Skeletal muscle tissue (tissue), 4 donors: ENCODE results near the gene EXOC2. TPM values are rescaled to one million over a fixed set of nuclear protein-coding genes. Genes with fewer than 3 reads are reported as not detected.

ENCODE experiments used
- H3K27ac ChIP-seq: one replicate; pipeline ENCODE4 v1.7.0; 2013; ENCODE audit warnings: mild to moderate bottlenecking, low read depth, low read length, inconsistent platforms
- H3K27me3 ChIP-seq, 3 donors: one replicate each; pipeline ENCODE4 v1.7.0; 2013; ENCODE audit warnings: low read length in 3 of 3; ENCODE audit not compliant: control insufficient read depth in 3 of 3, insufficient read depth in 3 of 3
- H3K36me3 ChIP-seq, 3 donors: one replicate each; pipeline ENCODE4 v1.7.0; 2013; ENCODE audit warnings: low read length in 3 of 3; ENCODE audit not compliant: control insufficient read depth in 3 of 3, insufficient read depth in 3 of 3
- H3K4me1 ChIP-seq, 3 donors: one replicate each; pipeline ENCODE4 v1.7.0; 2013; ENCODE audit warnings: low read length in 3 of 3, mild to moderate bottlenecking in 3 of 3; ENCODE audit not compliant: control insufficient read depth in 3 of 3, insufficient read depth in 3 of 3
- H3K4me3 ChIP-seq, 3 donors: one replicate each; pipeline ENCODE4 v1.7.0; 2013; ENCODE audit warnings: low read length in 3 of 3
- H3K9ac ChIP-seq, 3 donors: one replicate each; pipeline ENCODE4 v1.7.0; 2013; ENCODE audit warnings: low read length in 3 of 3, mild to moderate bottlenecking in 3 of 3, moderate library complexity in 2 of 3, low read depth in 1 of 3
- H3K9me3 ChIP-seq, 3 donors: one replicate each; pipeline ENCODE4 v1.7.0; 2013; ENCODE audit warnings: low read length in 3 of 3; ENCODE audit not compliant: control insufficient read depth in 3 of 3
- total RNA-seq: library from RNA; depleted of rRNA; stranded (reverse); fragments of >200 nt; gene quantifications from one replicate; pipeline ENCODE4 v1.2.3, GENCODE V29; 2014
- donor health status: Osteomylitis.

Gene EXOC2
- total RNA-seq, 1 donor from 2014 or later, result 26.6 TPM

DNA sequence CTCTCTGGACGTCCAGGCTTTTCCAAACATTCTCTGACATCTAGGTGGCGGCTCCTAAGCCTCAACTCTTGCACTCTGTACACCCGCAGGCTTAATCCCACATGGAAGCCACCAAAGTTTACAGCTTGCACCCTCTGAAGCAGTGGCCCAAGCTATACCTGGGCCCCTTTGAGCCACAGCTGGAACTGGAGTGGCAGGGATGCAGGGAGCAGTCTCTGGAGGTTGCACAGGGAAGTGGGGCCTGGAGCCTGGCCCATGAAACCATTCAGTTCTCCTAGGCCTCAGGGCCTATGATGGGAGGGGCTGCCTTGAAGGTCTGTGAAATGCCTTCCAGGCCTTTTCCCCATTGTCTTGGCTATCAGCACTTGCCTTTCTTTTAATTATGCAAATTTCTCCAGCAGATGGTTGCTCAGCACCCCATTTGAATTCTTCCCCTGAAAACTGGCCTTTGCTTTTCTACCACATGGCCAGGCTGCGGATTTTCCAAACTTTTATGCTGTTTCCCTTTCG is 236.5 kb downstream of the EXOC2 start:
- no peaks in the 10 kb centered on the region for H3K36me3 ChIP-seq
- H3K4me1 ChIP-seq, result peaks cover 2 to 7% (median 4%) of the 10 kb centered on the region in 3 donors
- no peak overlapping the region for H3K4me3 ChIP-seq
- no peaks in the 10 kb centered on the region for H3K9me3 ChIP-seq
- no peak overlapping the region for H3K27ac ChIP-seq
- no peak overlapping the region for H3K9ac ChIP-seq
- peaks cover 3 to 15% (median 14%) of the 10 kb centered on the region in 3 donors for H3K27me3 ChIP-seq

DNA sequence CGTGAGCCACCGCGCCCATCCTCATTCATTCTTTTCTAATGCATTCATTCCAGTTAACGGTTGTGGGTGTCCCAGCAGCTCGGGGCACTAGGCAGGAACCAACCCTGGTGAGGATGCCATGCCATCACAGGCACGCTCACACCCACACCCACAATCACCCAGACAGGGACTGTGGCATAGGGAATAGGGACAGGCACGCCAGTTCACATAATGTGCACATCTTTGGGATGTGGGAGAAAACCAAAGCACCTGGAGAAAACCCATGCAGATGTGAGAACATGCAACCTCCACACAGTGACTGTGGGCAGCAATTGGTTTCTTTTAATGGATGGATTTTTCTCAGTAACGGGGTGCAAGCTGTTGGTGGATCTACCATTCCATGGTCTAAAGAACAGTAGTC is 237.1 kb downstream of the EXOC2 start:
- Histone ChIP-seq H3K9ac (no peak overlapping the region), H3K4me1 (peaks cover 2 to 7% (median 4%) of the 10 kb centered on the region in 3 donors), H3K36me3 (no peaks in the 10 kb centered on the region), H3K9me3 (no peaks in the 10 kb centered on the region), H3K27ac (no peak overlapping the region), H3K27me3 (peaks cover 5 to 19% (median 18%) of the 10 kb centered on the region in 3 donors), H3K4me3 (no peak overlapping the region)

DNA sequence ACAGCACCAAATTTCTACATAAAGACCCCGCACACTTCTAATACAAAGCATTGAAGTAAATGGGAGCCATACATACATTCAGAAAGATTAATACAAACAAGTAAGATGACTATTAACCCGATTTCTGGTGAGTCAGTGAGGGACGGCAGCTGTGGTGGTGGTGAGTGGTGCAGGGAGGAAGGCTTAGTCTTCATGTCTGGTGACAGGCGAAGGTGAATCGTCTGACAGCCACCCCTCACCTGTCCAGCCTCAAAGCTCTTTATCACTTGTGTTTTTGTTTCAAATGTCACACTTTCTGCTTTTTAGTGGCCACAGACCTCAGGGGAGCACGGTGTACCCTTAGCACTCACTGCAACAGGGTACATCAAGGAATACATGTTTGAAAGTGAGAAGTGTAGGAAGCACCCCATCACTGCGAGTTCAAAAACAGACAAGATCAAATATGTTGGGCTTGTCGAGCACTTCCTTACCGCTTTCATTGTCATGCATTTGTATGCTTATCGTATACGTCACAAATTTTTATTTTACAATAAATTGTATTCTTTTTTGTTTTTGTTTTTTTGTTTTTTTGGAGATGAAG is 237.8 kb downstream of the EXOC2 start:
- Histone ChIP-seq H3K27ac (no peak overlapping the region), H3K9me3 (no peaks in the 10 kb centered on the region), H3K4me1 (peaks cover 2 to 7% (median 4%) of the 10 kb centered on the region in 3 donors), H3K27me3 (peaks cover 5 to 19% (median 18%) of the 10 kb centered on the region in 3 donors), H3K9ac (no peak overlapping the region), H3K36me3 (no peaks in the 10 kb centered on the region), H3K4me3 (no peak overlapping the region)

DNA sequence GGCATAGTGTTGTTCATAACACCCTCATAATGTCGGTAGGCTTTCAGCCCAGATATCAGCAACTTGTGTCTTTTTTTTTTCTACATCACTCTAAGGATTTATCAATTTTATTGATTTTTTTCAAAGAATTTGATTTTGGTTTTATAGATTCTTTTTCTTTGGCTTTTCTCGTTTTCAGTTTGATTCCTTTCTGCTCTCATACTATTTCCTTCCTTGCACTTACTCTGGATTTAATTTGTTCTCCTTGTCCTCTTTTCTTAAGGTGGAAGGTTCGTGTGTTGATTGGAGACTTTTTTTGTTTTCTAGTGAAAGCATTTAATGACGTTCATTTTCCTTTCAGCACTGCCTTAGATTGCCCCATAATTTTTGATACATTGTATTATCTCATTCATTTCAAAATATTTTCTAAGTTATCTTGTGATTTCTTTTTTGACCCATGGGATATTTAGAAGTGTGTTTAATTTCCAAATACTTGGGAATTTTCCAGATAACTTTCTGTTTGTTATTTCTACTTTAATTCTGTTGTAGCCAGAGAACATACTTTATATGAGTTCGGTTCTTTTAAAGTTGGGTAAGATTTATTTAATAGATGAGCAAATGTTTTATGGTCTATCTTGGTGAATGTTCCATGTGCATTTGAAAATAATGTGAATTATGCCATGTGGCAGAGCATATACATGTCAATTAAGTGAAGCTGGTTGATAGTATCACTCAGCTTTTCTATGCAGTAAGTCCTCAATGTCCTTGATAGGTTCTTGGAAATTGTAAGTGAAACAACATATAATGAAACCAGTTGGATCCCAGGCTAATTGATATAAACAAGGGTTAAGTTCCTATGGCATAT is 238.6 kb downstream of the EXOC2 start:
- H3K4me1 ChIP-seq, result peaks cover 2 to 7% (median 4%) of the 10 kb centered on the region in 3 donors
- H3K4me3 ChIP-seq, result no peak overlapping the region
- H3K9me3 ChIP-seq, result no peaks in the 10 kb centered on the region
- H3K27me3 ChIP-seq, result peaks cover 5 to 19% (median 18%) of the 10 kb centered on the region in 3 donors
- H3K9ac ChIP-seq, result no peak overlapping the region
- H3K36me3 ChIP-seq, result no peaks in the 10 kb centered on the region
- H3K27ac ChIP-seq, result no peak overlapping the region

DNA sequence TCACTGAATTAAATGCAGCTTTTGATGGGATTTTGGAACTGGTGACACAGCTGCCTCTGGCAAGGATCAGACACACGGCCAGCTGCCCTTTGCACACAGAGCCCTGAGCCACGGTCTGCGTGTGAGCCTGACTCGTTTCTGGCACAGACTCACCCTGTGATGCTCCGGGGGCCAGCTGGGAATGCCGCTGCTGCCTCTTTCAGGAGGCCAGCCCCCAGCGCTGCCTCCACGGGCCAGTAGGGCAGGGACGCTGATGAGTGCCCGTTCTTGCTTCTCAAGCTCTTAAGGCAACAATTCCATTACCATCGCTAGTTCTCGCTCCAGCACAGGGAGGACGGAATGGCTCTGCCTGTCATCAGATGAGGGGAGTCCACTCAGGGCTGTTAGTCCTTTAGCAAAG is 239.8 kb downstream of the EXOC2 start:
- Histone ChIP-seq H3K27me3 (peaks cover 5 to 23% (median 18%) of the 10 kb centered on the region in 3 donors), H3K36me3 (no peaks in the 10 kb centered on the region), H3K4me3 (no peak overlapping the region), H3K4me1 (peaks cover 2 to 7% (median 4%) of the 10 kb centered on the region in 3 donors), H3K9ac (no peak overlapping the region), H3K27ac (no peak overlapping the region), H3K9me3 (no peaks in the 10 kb centered on the region)

DNA sequence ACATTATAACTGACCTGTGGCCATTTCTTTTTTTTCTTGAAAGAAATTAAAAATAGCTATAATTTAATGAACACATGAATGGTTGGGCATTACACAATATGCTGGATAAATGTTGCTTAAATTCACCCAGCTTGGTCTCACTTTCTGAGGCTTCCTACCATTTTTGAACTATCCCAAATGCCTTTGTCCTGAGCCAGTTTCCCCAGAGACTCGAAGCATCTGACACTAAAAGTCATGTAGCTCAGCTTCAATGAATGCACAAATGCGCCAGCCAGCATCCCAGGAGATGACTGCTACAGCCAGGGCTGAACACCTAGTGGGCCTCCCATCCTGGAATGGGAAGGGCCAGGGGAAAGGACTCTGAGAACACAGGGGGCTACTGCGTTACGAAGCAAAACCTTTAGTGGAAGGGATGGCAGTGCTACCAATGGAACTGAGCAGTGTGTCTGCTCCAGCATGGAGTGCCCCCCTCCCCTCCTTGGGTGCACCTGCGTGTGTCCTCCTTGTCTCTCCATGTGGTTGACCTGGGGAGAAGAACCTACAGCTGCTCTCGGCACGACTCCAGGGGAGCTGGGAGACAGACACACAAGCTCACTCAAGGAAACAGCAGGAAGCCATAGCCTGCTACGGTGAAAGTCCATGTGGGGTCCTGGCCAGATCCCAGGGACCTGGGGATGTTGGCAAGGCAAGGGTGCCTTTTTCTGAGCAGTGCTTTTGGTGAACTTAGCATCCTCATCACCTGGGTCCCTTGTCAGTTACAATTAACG is 240.5 kb downstream of the EXOC2 start:
- H3K4me1 ChIP-seq, result peaks cover 2 to 7% (median 4%) of the 10 kb centered on the region in 3 donors
- H3K9me3 ChIP-seq, result no peaks in the 10 kb centered on the region
- no peaks in the 10 kb centered on the region for H3K36me3 ChIP-seq
- H3K27me3 ChIP-seq, result peaks cover 5 to 23% (median 18%) of the 10 kb centered on the region in 3 donors
- no peak overlapping the region for H3K9ac ChIP-seq
- no peak overlapping the region for H3K4me3 ChIP-seq
- H3K27ac ChIP-seq, result no peak overlapping the region

DNA sequence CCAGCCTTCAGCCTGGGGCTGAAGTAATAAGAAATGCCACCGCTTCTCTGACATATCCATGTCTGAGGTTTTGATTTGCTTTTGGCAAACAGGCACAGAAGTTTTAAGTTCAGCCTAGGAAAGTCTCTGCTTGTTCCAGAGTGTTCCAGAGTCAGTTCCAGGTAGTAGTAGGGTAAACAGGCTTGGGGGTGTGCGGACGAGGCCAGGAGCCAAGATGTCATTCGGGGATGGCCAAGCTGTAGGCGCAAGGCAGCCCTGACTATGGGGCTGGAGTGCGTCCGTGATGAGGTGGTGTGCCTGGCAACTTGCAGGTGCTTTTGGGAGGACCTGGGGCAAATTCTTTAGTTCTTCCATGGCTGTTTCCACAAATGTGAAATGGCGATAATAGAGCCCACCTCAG is 241.1 kb downstream of the EXOC2 start:
- Histone ChIP-seq H3K4me3 (no peak overlapping the region), H3K4me1 (peaks cover 2 to 7% (median 4%) of the 10 kb centered on the region in 3 donors), H3K36me3 (no peaks in the 10 kb centered on the region), H3K27ac (no peak overlapping the region), H3K27me3 (peaks cover 5 to 26% (median 18%) of the 10 kb centered on the region in 3 donors), H3K9me3 (no peaks in the 10 kb centered on the region), H3K9ac (no peak overlapping the region)

DNA sequence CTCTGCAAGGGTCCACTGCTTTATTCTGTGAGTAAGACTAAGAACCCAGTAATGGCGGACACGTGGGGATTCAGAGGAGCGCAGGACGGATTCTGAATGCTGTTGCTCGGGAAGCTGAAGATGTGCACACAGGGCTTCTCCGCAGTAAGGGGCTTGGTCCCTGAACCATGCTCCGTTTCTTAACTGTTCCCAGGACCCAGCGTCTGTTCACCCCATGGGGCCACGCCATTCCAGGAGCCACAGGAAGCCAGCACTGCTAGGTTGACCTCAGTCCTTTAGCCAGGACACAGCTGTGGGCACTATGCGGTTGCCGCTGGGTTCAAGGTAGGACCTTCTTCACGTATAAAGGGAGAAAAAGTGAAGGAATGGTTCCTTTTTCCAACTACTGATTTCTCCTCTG is 241.6 kb downstream of the EXOC2 start:
- H3K36me3 ChIP-seq, result no peaks in the 10 kb centered on the region
- H3K27ac ChIP-seq, result no peak overlapping the region
- no peak overlapping the region for H3K4me3 ChIP-seq
- no peak overlapping the region for H3K9ac ChIP-seq
- no peaks in the 10 kb centered on the region for H3K9me3 ChIP-seq
- H3K4me1 ChIP-seq, result peaks cover 2 to 7% (median 4%) of the 10 kb centered on the region in 3 donors
- H3K27me3 ChIP-seq, result peaks cover 5 to 32% (median 18%) of the 10 kb centered on the region in 3 donors

DNA sequence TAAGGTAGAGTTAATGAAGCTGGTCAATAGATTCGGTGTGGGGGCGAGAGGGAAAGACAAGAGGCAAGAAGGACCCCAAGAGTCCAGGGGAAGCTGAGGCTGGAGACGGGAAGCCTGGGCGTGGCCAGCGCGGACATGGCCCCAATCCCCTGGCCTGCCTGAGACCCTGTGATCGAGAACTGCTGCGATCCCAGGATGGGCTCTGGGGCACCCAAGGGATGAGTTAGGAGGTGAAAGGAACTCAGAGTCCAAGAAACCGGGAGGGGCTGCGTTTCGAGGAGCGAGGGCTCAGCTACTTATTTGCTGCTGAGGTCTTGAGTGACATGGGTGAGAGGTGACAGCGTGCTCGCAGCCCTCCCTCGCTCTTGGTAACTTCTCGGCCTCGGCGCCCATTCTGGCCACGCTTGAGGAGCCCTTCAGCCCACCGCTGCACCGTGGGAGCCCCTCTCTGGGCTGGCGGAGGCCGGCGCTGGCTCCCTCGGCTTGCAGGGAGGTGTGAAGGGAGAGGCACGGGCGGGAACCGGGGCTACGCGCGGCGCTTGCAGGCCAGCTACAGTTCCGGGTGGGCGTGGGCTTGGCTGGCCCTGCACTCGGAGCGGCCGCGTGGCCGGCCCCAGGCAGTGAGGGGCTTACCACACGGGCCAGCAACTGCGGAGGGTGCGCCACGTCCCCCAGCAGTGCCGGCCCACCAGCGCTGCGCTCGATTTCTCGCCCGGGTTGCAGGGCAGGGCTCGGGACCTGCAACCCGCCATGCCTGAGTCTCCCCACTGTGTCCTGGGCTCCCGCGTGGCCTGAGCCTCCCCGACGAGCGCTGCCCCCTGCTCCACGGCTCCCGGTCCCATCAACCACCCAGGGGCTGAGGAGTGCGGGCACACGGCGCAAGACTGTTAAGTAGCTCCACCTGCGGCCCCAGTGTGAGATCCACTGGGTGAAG is 243.2 kb downstream of the EXOC2 start:
- no peaks in the 10 kb centered on the region for H3K36me3 ChIP-seq
- H3K9ac ChIP-seq, result no peak overlapping the region
- H3K4me3 ChIP-seq, result no peak overlapping the region
- H3K4me1 ChIP-seq, result peaks cover 2 to 7% (median 4%) of the 10 kb centered on the region in 3 donors
- peaks cover 5 to 30% (median 27%) of the 10 kb centered on the region in 3 donors for H3K27me3 ChIP-seq
- H3K9me3 ChIP-seq, result no peaks in the 10 kb centered on the region
- H3K27ac ChIP-seq, result no peak overlapping the region
